Measurements from ENCODE around the gene CRIM1. TPM values are rescaled to one million over a fixed set of nuclear protein-coding genes. Genes with fewer than 3 reads are reported as not detected.
"Not testable (repeated sequence)": the region's sequence is repeated elsewhere in the genome, so short reads cannot be mapped to it uniquely, and the experiment has no call there.

The CRIM1 gene
- 35.6 TPM for polyA plus RNA-seq
- long read RNA-seq, donor 1 = 0 reads
- long read RNA-seq, donor 2 = 0 reads
- long read RNA-seq, donor 3 = 0 reads
- long read RNA-seq, donor 4 = 0 reads
- long read RNA-seq, donor 5, full-length matches to known transcripts = 1 of 44 reads
- long read RNA-seq, donor 5, partial matches to known transcripts = 32 of 44 reads
- long read RNA-seq, donor 5, other reads (novel, unspliced or antisense) = 11 of 44 reads
- long read RNA-seq, donor 6, full-length matches to known transcripts = 1 of 1 reads
- long read RNA-seq, donor 6, partial matches to known transcripts = 0 of 1 reads
- long read RNA-seq, donor 6, other reads (novel, unspliced or antisense) = 0 of 1 reads
- long read RNA-seq, donor 7, partial matches to known transcripts = 12 of 12 reads
- long read RNA-seq, donor 7, other reads (novel, unspliced or antisense) = 0 of 12 reads
- long read RNA-seq, donor 8, full-length matches to known transcripts = 1 of 1 reads
- long read RNA-seq, donor 8, partial matches to known transcripts = 0 of 1 reads
- long read RNA-seq, donor 8, other reads (novel, unspliced or antisense) = 0 of 1 reads
- long read RNA-seq, donor 9, full-length matches to known transcripts = 1 of 1 reads
- long read RNA-seq, donor 9, partial matches to known transcripts = 0 of 1 reads
- long read RNA-seq, donor 9, other reads (novel, unspliced or antisense) = 0 of 1 reads
- long read RNA-seq, donor 10, full-length matches to known transcripts = 1 of 63 reads
- long read RNA-seq, donor 10, partial matches to known transcripts = 62 of 63 reads
- long read RNA-seq, donor 10, other reads (novel, unspliced or antisense) = 0 of 63 reads
- long read RNA-seq, donor 11 = 0 reads

- Histone ChIP-seq H3K4me3 (ENCODE audit: low read length) (peak within 1 kb of the TSS; percentile 85), H3K27me3 (ENCODE audit: control insufficient read depth, insufficient read depth, low read length) (no peaks in the 10 kb centered on the region), H3K27ac (ENCODE audit: low read length) (peak within 1 kb of the TSS; percentile 66), H3K4me1 (ENCODE audit: control insufficient read depth, insufficient read depth, low read length) (peaks cover 6% of the 10 kb centered on the region), H3K9me3 (ENCODE audit: control insufficient read depth, low read depth, low read length) (no peaks in the 10 kb centered on the region), H3K36me3 (ENCODE audit: control insufficient read depth, insufficient read depth, low read length) (no peaks in the 10 kb centered on the region)
- peak; percentile 84 to 95 for DNase-seq
- WGBS (ENCODE audit: insufficient coverage, low lambda C conversion rate) = no CpG with 5 or more reads among the region's 82 CpGs
Measured at GRCh38 chr2:36355151-36355889, at the start of gene CRIM1. CRIM1 (plus strand) TSS chr2:36355778; CDS start chr2:36356293, 515 bp downstream.

GRCh38 chr2:36307441-36307840 is 48.1 kb upstream of the CRIM1 start:
- H3K4me1 ChIP-seq (ENCODE audit: control insufficient read depth, insufficient read depth, low read length) = no peaks in the 10 kb centered on the region
- 100% methylated on average over 1 of the region's 3 CpGs for WGBS (ENCODE audit: insufficient coverage, low lambda C conversion rate)

GRCh38 chr2:36310444-36310843 is 45.1 kb upstream of the CRIM1 start:
- H3K4me3 ChIP-seq (ENCODE audit: low read length); H3K27me3 ChIP-seq (ENCODE audit: control insufficient read depth, insufficient read depth, low read length); H3K36me3 ChIP-seq (ENCODE audit: control insufficient read depth, insufficient read depth, low read length); DNase-seq; H3K9me3 ChIP-seq (ENCODE audit: control insufficient read depth, low read depth, low read length); H3K4me1 ChIP-seq (ENCODE audit: control insufficient read depth, insufficient read depth, low read length); H3K27ac ChIP-seq (ENCODE audit: low read length): not testable (repeated sequence)
- WGBS (ENCODE audit: insufficient coverage, low lambda C conversion rate) = no CpG with 5 or more reads among the region's 1 CpG

More at GRCh38 chr2:36307441-36307840, 48.1 kb upstream of the CRIM1 start:
- Histone ChIP-seq H3K4me3 (ENCODE audit: low read length) (no peak overlapping the region), H3K27me3 (ENCODE audit: control insufficient read depth, insufficient read depth, low read length) (no peaks in the 10 kb centered on the region), H3K27ac (ENCODE audit: low read length) (no peak overlapping the region), H3K36me3 (ENCODE audit: control insufficient read depth, insufficient read depth, low read length) (no peaks in the 10 kb centered on the region), H3K9me3 (ENCODE audit: control insufficient read depth, low read depth, low read length) (no peaks in the 10 kb centered on the region)
- no peak for DNase-seq

- H3K4me3 ChIP-seq (ENCODE audit: low read length) = no peak overlapping the region
- H3K4me1 ChIP-seq (ENCODE audit: control insufficient read depth, insufficient read depth, low read length) = no peaks in the 10 kb centered on the region
- H3K27me3 ChIP-seq (ENCODE audit: control insufficient read depth, insufficient read depth, low read length) = no peaks in the 10 kb centered on the region
- peaks cover 5% of the 10 kb centered on the region for H3K9me3 ChIP-seq (ENCODE audit: control insufficient read depth, low read depth, low read length)
- 100% methylated on average over 1 of the region's 1 CpG for WGBS (ENCODE audit: insufficient coverage, low lambda C conversion rate)
- DNase-seq = no peak
- no peaks in the 10 kb centered on the region for H3K36me3 ChIP-seq (ENCODE audit: control insufficient read depth, insufficient read depth, low read length)
- no peak overlapping the region for H3K27ac ChIP-seq (ENCODE audit: low read length)
Measured at GRCh38 chr2:36318547-36318946, 37.0 kb upstream of the CRIM1 start.

GRCh38 chr2:36322108-36322507 is 33.5 kb upstream of the CRIM1 start:
- Histone ChIP-seq H3K27me3 (ENCODE audit: control insufficient read depth, insufficient read depth, low read length) (no peaks in the 10 kb centered on the region), H3K4me1 (ENCODE audit: control insufficient read depth, insufficient read depth, low read length) (no peaks in the 10 kb centered on the region), H3K4me3 (ENCODE audit: low read length) (no peak overlapping the region), H3K27ac (ENCODE audit: low read length) (no peak overlapping the region), H3K36me3 (ENCODE audit: control insufficient read depth, insufficient read depth, low read length) (no peaks in the 10 kb centered on the region), H3K9me3 (ENCODE audit: control insufficient read depth, low read depth, low read length) (no peaks in the 10 kb centered on the region)
- WGBS (ENCODE audit: insufficient coverage, low lambda C conversion rate) = no CpG with 5 or more reads among the region's 3 CpGs
- peak; percentile 31 to 43 for DNase-seq

- Histone ChIP-seq H3K27me3 (ENCODE audit: control insufficient read depth, insufficient read depth, low read length) (no peaks in the 10 kb centered on the region), H3K4me1 (ENCODE audit: control insufficient read depth, insufficient read depth, low read length) (no peaks in the 10 kb centered on the region), H3K9me3 (ENCODE audit: control insufficient read depth, low read depth, low read length) (no peaks in the 10 kb centered on the region), H3K36me3 (ENCODE audit: control insufficient read depth, insufficient read depth, low read length) (no peaks in the 10 kb centered on the region), H3K27ac (ENCODE audit: low read length) (no peak overlapping the region), H3K4me3 (ENCODE audit: low read length) (no peak overlapping the region)
- WGBS (ENCODE audit: insufficient coverage, low lambda C conversion rate) = 82% methylated on average over 2 of the region's 4 CpGs
- DNase-seq = no peak
Measured at GRCh38 chr2:36326286-36326685, 29.3 kb upstream of the CRIM1 start.

- Histone ChIP-seq H3K36me3 (ENCODE audit: control insufficient read depth, insufficient read depth, low read length) (no peaks in the 10 kb centered on the region), H3K4me1 (ENCODE audit: control insufficient read depth, insufficient read depth, low read length) (no peaks in the 10 kb centered on the region), H3K9me3 (ENCODE audit: control insufficient read depth, low read depth, low read length) (no peaks in the 10 kb centered on the region), H3K27me3 (ENCODE audit: control insufficient read depth, insufficient read depth, low read length) (no peaks in the 10 kb centered on the region), H3K27ac (ENCODE audit: low read length) (no peak overlapping the region), H3K4me3 (ENCODE audit: low read length) (no peak overlapping the region)
- 70% methylated on average over 1 of the region's 2 CpGs for WGBS (ENCODE audit: insufficient coverage, low lambda C conversion rate)
- no peak for DNase-seq
Measured at GRCh38 chr2:36329251-36329650, 26.3 kb upstream of the CRIM1 start.

- Histone ChIP-seq H3K9me3 (ENCODE audit: control insufficient read depth, low read depth, low read length) (no peaks in the 10 kb centered on the region), H3K4me1 (ENCODE audit: control insufficient read depth, insufficient read depth, low read length) (no peaks in the 10 kb centered on the region), H3K27ac (ENCODE audit: low read length) (no peak overlapping the region), H3K36me3 (ENCODE audit: control insufficient read depth, insufficient read depth, low read length) (no peaks in the 10 kb centered on the region), H3K4me3 (ENCODE audit: low read length) (no peak overlapping the region), H3K27me3 (ENCODE audit: control insufficient read depth, insufficient read depth, low read length) (no peaks in the 10 kb centered on the region)
- WGBS (ENCODE audit: insufficient coverage, low lambda C conversion rate) = 82% methylated on average over 2 of the region's 4 CpGs
- DNase-seq = no peak
Measured at GRCh38 chr2:36329746-36330472, 25.7 kb upstream of the CRIM1 start.

- Histone ChIP-seq H3K27me3 (ENCODE audit: control insufficient read depth, insufficient read depth, low read length) (no peaks in the 10 kb centered on the region), H3K36me3 (ENCODE audit: control insufficient read depth, insufficient read depth, low read length) (no peaks in the 10 kb centered on the region), H3K27ac (ENCODE audit: low read length) (no peak overlapping the region), H3K9me3 (ENCODE audit: control insufficient read depth, low read depth, low read length) (no peaks in the 10 kb centered on the region), H3K4me1 (ENCODE audit: control insufficient read depth, insufficient read depth, low read length) (no peaks in the 10 kb centered on the region), H3K4me3 (ENCODE audit: low read length) (no peak overlapping the region)
- DNase-seq = no peak
- no CpG with 5 or more reads among the region's 3 CpGs for whole genome bisulfite sequencing (ENCODE audit: insufficient coverage, low lambda C conversion rate)
Measured at GRCh38 chr2:36330473-36331395, 24.8 kb upstream of the CRIM1 start.

Measured in large intestine (tissue), 12 donors.